HG02798 (cell line): Measurements from ENCODE around the gene SHE.

Experiments used
- ATAC-seq: cut with Tn5 transposase; IDR thresholded peaks from one replicate; pipeline ENCODE4 v1.9.1; 2021; ENCODE audit warnings: mild to moderate bottlenecking; ENCODE audit not compliant: unreplicated experiment, poor library complexity

SHE gene

GRCh38 chr1:154453161-154453560 is 49.1 kb downstream of the SHE start:
- ATAC-seq: no peak

- no peak for ATAC-seq
These were observed 53.8 kb downstream of the SHE start for GRCh38 chr1:154448331-154448811.

- ATAC-seq: no peak
These were observed 55.4 kb downstream of the SHE start for GRCh38 chr1:154446789-154447188.

- no peak for ATAC-seq
These were observed 55.9 kb downstream of the SHE start for GRCh38 chr1:154446292-154446691.

- ATAC-seq: peak; percentile 83
These were observed 57.2 kb downstream of the SHE start for GRCh38 chr1:154445040-154445472.

GRCh38 chr1:154443274-154444013 is 58.8 kb downstream of the SHE start:
- ATAC-seq: no peak

- no peak for ATAC-seq
These were observed 60.0 kb downstream of the SHE start for GRCh38 chr1:154442006-154442740.

- ATAC-seq: no peak
These were observed 60.8 kb downstream of the SHE start for GRCh38 chr1:154441241-154441888.

GRCh38 chr1:154440036-154440804 is 62.0 kb downstream of the SHE start:
- ATAC-seq: no peak

GRCh38 chr1:154436433-154436832 is 65.8 kb downstream of the SHE start:
- no peak for ATAC-seq

- no peak for ATAC-seq
These were observed 66.5 kb downstream of the SHE start for GRCh38 chr1:154435599-154436200.

- no peak for ATAC-seq
These were observed 67.7 kb downstream of the SHE start for GRCh38 chr1:154434346-154435085.

- ATAC-seq: no peak
These were observed 68.9 kb downstream of the SHE start for GRCh38 chr1:154433161-154433764.

- no peak for ATAC-seq
These were observed 70.4 kb downstream of the SHE start for GRCh38 chr1:154431586-154432373.

GRCh38 chr1:154430903-154431302 is 71.3 kb downstream of the SHE start:
- no peak for ATAC-seq

GRCh38 chr1:154429841-154430611 is 72.2 kb downstream of the SHE start:
- no peak for ATAC-seq
